MM.1S (cell line): Measurements from ENCODE around the gene FXYD2.

Source experiments
- EZH2phosphoT487 ChIP-seq: fragments of 300-600 bp; sonication (generic); IDR thresholded peaks from 2 replicates; pipeline ENCODE4 v1.6.1; 2018; ENCODE audit warnings: antibody characterized with exemption, low read length
- TF ChIP-seq, protein P1 (sequence below): fragments of 300-600 bp; sonication (generic); IDR thresholded peaks from 2 replicates; pipeline ENCODE4 v1.5.1; 2016; ENCODE audit warnings: antibody characterized with exemption, low read length, mixed read lengths

DNA sequence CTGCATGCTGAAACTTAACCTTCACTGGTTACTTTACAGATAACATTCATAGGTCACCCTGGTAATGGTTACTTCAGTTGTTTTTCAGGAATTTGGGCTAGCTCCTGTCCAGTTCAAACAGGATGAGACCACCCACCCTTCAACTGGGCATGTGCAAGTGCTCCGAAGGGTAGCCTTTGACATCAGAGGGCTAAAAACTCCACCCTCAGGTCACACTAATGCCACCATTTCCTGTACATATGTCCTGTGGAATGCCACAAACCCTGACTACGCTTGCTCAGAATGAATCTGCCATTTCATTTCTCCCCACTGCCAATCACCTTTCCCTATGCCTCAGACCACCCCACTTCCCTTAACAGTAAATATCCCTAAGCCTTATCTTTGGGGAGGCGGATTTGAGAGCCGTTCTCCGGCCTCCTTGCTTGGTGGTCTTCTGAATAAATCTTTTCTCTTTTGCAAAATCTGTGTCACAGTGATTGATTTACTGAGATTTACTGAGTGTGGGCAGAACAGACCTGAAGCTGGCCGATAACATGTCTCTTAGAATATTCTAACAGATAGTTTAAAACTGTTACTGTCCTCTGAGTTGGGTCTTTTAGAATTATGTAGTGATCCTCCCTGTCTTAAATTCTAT lies 25.4 kb upstream of the FXYD2 start:
- TF ChIP-seq, protein P1, sequence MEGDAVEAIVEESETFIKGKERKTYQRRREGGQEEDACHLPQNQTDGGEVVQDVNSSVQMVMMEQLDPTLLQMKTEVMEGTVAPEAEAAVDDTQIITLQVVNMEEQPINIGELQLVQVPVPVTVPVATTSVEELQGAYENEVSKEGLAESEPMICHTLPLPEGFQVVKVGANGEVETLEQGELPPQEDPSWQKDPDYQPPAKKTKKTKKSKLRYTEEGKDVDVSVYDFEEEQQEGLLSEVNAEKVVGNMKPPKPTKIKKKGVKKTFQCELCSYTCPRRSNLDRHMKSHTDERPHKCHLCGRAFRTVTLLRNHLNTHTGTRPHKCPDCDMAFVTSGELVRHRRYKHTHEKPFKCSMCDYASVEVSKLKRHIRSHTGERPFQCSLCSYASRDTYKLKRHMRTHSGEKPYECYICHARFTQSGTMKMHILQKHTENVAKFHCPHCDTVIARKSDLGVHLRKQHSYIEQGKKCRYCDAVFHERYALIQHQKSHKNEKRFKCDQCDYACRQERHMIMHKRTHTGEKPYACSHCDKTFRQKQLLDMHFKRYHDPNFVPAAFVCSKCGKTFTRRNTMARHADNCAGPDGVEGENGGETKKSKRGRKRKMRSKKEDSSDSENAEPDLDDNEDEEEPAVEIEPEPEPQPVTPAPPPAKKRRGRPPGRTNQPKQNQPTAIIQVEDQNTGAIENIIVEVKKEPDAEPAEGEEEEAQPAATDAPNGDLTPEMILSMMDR = no peak
- no peak for TF ChIP-seq EZH2phosphoT487
